Measurements from ENCODE around the gene GATA5.

GATA5 gene

GRCh38 chr20:62487118-62487517 lies 11.3 kb upstream of the GATA5 start:
- DNase-seq, result no peak

GRCh38 chr20:62486484-62486883 lies 10.7 kb upstream of the GATA5 start:
- no peak for DNase-seq

- no peak for DNase-seq
Measured at GRCh38 chr20:62485701-62486089, 9.9 kb upstream of the GATA5 start.

DNA sequence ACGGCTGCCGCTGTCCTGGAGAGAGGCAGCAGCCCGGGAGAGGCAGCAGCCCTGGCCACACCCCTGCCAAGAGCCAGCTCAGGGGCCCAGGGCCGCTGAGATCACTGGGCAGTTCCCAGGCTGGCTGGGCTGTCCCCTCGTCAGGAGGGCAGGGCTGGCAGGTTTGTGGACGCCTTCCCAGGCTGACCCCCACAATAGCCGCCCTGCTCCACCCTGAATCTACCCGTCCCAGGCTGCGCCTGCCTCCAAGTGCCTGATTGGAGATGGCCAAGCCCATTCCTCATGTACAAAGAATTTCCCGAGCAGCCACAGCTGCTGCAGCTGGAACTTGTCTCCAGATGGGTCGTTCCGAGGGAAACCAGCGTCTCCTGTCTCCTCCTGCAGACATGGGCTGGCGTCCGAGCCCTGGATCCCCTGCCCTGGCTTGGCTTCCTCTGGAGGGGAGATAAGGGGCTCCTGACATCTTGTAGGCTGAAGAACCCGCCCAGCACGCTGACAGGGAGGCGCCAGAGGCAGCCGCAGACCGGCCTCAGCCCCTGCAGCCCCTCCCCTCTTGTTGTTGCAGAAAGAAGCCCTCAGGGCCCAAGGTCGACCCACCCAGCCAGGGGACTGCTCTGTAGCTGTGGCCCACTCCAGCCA lies 9.4 kb upstream of the GATA5 start:
- DNase-seq, result no peak

DNA sequence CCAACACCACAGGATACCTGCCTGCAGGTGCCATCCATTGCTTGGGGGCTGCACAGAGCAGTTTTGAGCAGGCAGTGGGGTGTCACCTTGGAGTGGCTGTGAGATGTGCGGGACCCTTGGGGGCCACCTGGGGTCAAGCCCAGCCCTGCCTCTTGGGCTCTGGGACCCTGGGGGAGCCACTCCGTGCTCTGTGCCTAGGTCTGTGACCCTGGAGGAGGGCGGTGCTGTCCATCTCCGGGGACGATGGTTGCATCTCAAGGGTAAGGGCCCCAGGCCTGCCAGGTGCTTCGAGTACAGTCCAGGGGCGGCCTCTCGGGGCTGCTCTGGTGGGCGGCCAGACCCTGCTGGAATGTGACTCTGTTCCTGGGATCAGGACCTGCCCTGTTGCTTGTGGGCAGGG lies 8.7 kb upstream of the GATA5 start:
- DNase-seq, result no peak

GRCh38 chr20:62483613-62484458 lies 8.0 kb upstream of the GATA5 start:
- no peak for DNase-seq

GRCh38 chr20:62482974-62483373 lies 7.2 kb upstream of the GATA5 start:
- no peak for DNase-seq

DNA sequence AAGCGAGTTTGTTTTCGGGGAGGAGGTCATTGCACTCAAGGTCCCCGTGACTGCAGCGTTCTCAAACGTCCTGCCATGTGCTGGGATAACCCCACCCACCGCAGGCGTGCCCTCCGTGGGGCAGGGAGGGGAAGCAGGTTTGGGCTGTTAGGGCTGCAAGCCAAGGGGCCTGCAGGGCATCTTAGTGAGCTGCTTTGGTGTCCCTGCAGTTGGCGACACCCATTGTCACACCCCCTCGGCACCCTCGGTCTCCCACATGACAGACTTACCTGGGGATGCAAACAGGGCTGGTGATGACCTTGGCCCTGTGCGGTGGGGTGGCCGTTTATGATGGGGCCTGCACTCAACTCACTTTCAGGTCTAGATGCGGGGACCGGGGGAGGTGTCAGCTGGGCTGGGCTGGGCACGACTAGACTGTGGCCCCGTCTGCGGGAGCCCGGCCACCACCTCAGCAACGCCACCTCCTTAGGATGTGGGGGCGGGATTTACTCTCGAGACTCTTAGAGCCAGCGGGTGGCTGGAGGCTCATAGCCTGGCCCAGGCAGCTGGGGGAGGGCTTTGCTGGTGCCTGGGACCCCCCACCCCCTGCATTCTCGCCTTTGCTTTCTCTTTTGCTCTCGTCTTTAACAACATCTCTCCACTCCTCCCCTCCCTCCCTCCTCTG lies 6.5 kb upstream of the GATA5 start:
- DNase-seq, result no peak

GRCh38 chr20:62481425-62482145 lies 5.8 kb upstream of the GATA5 start:
- DNase-seq, result no peak

- DNase-seq, result no peak
Measured at GRCh38 chr20:62480318-62480717, 4.5 kb upstream of the GATA5 start.

- DNase-seq, result no peak
Measured at GRCh38 chr20:62479656-62480055, 3.9 kb upstream of the GATA5 start.

- DNase-seq, result no peak
Measured at GRCh38 chr20:62479156-62479555, 3.4 kb upstream of the GATA5 start.

DNA sequence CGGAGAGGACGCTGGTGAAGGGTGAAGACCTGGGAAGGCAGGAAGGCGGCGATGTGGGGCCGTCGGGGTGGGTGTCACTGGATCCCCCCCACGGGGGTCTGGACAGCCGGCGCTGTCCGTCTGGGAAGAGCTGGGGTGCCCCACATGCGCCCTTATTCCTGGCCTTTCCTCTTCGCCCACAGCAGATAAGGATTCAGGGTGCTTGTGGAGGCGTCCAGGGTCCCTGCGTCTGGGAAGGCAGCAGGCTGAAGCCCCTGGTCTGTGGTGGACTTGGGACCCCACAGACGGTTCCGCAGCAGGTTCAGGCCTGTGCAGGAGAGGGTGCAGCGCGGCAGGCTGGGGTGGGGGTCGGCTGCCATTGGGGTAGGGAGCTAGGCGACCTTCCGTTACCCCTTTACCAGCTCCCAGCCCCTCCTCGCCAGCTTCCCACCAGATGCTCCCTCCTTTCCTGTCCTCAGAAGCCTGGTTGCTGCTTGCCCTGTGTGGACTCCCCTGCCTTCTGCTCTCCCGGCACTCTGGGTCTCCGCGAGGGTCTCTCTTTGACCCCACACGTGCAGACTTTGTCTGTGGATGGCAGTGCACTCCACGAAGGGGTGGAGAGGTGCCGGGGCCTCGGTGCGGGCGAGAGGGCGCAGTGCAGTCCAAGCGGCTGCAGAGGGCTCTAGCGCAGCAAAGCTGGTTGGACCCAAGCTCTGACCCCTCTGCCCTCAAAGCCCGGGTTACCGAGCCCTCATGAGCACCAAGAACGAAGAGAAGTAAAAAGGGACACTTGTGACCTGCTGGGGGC lies 2.1 kb upstream of the GATA5 start:
- DNase-seq, result no peak

DNA sequence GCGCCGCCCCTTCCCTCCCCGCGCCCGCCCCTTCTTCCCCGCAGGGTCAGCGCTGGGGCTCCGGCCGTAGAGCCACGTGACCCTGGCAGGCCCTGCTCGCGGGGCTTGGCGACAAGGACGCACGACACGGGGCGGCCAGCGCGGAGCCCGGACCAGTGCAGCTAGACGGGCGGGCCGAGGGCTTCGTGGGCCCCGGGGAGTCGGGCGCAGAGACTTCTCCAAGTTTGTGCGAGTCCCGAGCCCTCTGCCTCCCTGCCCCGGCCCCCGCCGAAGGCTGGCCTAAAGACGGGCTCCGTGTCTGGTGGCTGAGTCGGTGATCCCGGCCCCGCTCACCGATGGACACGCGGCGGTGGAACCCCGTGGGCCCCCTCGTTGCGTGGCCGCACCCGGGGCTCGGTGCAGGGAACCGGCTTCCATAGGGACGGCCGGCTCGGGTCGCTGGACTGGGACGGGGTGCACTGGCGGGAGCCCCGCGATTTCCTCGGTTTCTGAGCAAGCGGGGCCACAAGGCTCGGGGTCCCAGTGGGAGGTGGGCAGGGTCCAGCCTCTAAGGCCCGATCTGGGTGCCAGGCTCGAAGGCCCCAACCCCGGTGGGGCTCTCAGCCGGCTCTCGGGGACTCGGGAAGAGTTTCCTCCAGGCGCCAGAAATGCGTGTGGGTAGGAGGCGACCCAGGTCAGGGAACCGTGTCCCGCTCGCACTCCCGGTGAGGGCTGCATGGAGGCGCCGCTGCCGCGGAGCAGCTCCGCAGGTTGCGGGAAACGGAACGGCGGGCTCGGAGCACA lies 452 bp upstream of the GATA5 start:
- no peak for DNase-seq

- no peak for DNase-seq
Measured at GRCh38 chr20:62475027-62475771, 596 bp downstream of the GATA5 start.

DNA sequence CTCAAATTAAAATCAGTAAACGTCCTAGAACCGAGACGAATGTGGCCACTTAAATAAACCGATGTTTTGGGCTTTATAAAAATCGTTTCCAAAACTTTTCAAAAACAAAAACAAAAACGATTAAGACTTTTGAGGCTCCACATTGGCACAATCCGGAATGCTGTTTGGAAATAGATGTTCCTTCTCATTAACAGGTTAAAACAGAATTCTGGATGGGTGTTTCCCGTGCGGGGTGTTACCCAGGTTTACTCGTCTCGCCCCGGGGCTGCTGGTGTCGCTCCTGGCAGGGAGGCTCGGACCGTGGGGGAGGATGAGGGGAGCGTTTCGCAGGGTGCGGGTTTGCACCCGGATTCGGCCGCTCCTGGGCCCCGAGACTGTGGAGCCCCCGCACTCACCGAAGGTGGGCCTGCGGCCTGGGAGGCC lies 1.2 kb downstream of the GATA5 start:
- DNase-seq, result no peak

DNA sequence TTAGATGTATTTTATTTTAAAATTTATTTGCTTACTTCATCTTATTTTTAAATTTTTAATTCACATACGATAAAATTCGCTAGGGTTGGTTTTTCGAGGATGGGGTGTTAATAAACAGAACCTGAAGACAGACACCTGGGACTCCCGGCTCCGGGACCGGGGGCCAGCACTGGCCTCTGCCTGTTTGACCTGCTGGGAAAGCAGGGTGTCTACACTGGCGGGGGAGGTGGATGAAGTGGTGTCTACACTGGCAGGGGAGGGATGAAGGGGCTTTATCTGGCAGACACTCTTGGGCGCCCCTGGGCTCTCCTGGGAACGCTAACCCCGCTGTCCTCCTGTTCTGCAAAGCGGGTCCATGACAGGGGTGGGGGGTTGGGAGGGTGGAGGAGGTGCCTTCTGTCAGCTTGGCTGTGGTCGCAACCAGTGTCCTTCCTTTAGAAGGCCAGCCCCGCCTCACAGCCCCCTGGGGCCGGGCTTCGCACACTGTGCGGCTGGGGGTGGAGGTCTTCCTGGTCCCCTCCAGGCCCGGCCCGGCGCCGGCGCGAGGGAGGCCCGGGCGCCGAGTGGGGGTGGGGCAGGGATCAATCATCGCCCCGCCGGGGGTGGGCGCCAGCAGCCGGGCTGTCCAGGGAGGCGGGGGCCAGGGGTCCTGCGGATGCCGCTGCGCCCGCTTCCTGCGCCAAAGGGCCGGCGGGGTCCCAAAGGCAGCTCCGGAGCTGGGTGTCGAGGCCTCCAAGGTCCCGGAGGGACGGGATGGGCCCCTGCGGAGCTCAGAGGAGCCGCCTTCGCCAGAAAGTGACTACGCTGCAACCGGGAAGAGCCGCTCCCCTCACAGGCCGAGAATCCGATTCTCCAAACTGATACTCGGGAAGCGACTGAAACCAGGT lies 1.8 kb downstream of the GATA5 start:
- DNase-seq, result no peak

DNA sequence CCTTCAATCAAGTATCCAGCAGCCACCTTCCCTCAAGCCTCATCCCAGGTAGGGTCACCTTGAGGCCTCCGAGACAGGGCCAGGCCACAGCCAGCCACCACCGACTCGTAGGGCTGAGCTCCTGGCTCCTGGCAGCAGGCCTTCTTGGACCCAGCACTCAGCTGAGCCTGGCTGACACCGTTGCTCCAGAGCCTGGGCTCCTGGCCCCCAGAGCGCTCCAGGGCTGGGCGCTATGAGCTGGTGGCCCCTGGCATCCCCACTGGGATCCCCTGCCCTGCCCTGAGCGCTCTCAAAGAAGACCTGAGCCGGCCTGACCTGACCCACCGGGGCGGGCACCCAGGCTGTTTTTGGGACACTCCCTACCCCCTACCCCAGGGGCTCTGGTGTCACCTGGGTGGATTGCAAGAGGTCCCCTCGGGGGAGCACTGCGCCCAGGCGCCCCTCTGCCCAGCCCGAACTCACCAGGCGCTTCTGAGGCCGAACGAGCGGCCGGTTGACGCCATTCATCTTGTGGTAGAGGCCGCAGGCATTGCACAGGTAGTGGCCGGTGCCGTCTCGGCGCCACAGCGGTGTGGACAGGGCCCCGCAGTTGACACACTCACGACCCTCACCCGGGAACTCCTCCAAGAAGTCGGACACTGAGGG lies 2.7 kb downstream of the GATA5 start:
- no peak for DNase-seq
